OCI-LY7 (cell line): ENCODE results near the gene ACER1. TPM values are rescaled to one million over a fixed set of nuclear protein-coding genes. Genes with fewer than 3 reads are reported as not detected.

Experiments used
- BruUV-seq: library from RNA; stranded (reverse); fragments of 400-500 nt; replicated peaks from 2 replicates; lab custom pipeline; 2021; lab: Mats Ljungman, UMichigan
- CTCF ChIA-PET: fragments of 300-600 bp; sonication (Branson Sonifier 250); formaldehyde crosslinking; loops from one replicate; lab custom pipeline; 2022; ENCODE audit warnings: antibody characterized with exemption; ENCODE audit not compliant: unreplicated experiment; lab: Charles Lee
- POLR2A ChIA-PET: fragments of 300-600 bp; sonication (Branson Sonifier 250); formaldehyde crosslinking; loops from one replicate; lab custom pipeline; 2022; ENCODE audit warnings: antibody characterized with exemption; lab: Charles Lee
- DNase-seq: peaks from one replicate; pipeline ENCODE4 v3.0.0-alpha.2; 2015; ENCODE audit warnings: low spot score
- H2AFZ ChIP-seq: fragments of 200-600 bp; sonication (generic), shearing (Covaris generic); 2 replicates; pipeline ENCODE4 v1.6.1; 2014; ENCODE audit warnings: mild to moderate bottlenecking, antibody characterized with exemption, low read length, moderate library complexity
- H3K27ac ChIP-seq: fragments of 200-600 bp; sonication (generic); 2 replicates; pipeline ENCODE4 v1.5.1; 2014; ENCODE audit warnings: mixed run types, low read depth, mild to moderate bottlenecking, moderate library complexity, low read length, inconsistent platforms; ENCODE audit not compliant: poor library complexity, severe bottlenecking
- H3K36me3 ChIP-seq: fragments of 200-600 bp; sonication (generic); 2 replicates; pipeline ENCODE4 v1.6.1; 2014; ENCODE audit warnings: mild to moderate bottlenecking, antibody characterized with exemption, low read length, moderate library complexity, mixed read lengths; ENCODE audit not compliant: insufficient read depth
- H3K4me1 ChIP-seq: fragments of 200-600 bp; sonication (generic); 2 replicates; pipeline ENCODE4 v1.5.1; 2014; ENCODE audit warnings: mild to moderate bottlenecking, low read length; ENCODE audit not compliant: insufficient read depth, poor library complexity, severe bottlenecking
- H3K4me2 ChIP-seq: fragments of 200-600 bp; sonication (generic); 2 replicates; pipeline ENCODE4 v1.6.1; 2014; ENCODE audit warnings: mild to moderate bottlenecking, low read length
- H3K4me3 ChIP-seq: fragments of 200-600 bp; sonication (generic); 2 replicates; pipeline ENCODE4 v1.5.1; 2014; ENCODE audit warnings: mild to moderate bottlenecking, low read depth, low read length; ENCODE audit not compliant: poor library complexity, severe bottlenecking
- H3K79me2 ChIP-seq: fragments of 200-600 bp; sonication (generic); 2 replicates; pipeline ENCODE4 v1.6.1; 2016; ENCODE audit warnings: low read depth, mild to moderate bottlenecking, low read length, moderate library complexity, mixed read lengths; ENCODE audit not compliant: insufficient read depth
- H3K9me2 ChIP-seq: fragments of 200-600 bp; sonication (generic); 2 replicates; pipeline ENCODE4 v1.6.1; 2016; ENCODE audit warnings: mild to moderate bottlenecking, low read length, mixed read lengths; ENCODE audit not compliant: insufficient read depth
- H3K9me3 ChIP-seq: fragments of 200-600 bp; sonication (generic); 2 replicates; pipeline ENCODE4 v1.6.1; 2014; ENCODE audit warnings: mild to moderate bottlenecking, mixed run types, low read length, mixed read lengths
- H4K20me1 ChIP-seq: fragments of 200-600 bp; sonication (generic); 2 replicates; pipeline ENCODE4 v1.6.1; 2014; ENCODE audit warnings: mild to moderate bottlenecking, antibody characterized with exemption, low read length, moderate library complexity, mixed read lengths; ENCODE audit not compliant: insufficient read depth
- CTCF ChIP-seq: fragments of 200-600 bp; sonication (generic); conservative IDR thresholded peaks from 2 replicates; pipeline ENCODE4 v1.5.1; 2014; ENCODE audit warnings: mild to moderate bottlenecking, antibody characterized with exemption, low read length, moderate library complexity, mixed read lengths
- EZH2phosphoT487 ChIP-seq: fragments of 200-600 bp; sonication (generic); IDR thresholded peaks from 2 replicates; pipeline ENCODE4 v1.6.1; 2018; ENCODE audit warnings: low read depth, borderline replicate concordance, mild to moderate bottlenecking, mixed run types, antibody characterized with exemption, low read length, moderate library complexity, mixed read lengths
- intact Hi-C: fragments of 100-400 bp; cut with micrococcal nuclease; formaldehyde crosslinking; loops from one replicate; pipeline ENCODE4 v1.10.0; 2022; ENCODE audit not compliant: unreplicated experiment
- total RNA-seq, 2 experiments: library from RNA; depleted of rRNA in 1 of 2; stranded (reverse); fragments of >200 nt in 1 of 2; shearing (Covaris generic) in 1 of 2; gene quantifications; 2 replicates each; pipeline ENCODE4 v1.2.3, GENCODE V29; 2014 to 2022

Gene ACER1
- total RNA-seq, 2 experiments from 2014 or later, result not detected

GRCh38 chr19:6270822-6271221 lies 62.6 kb downstream of the ACER1 start:
- DNase-seq, result no peak
- Histone ChIP-seq H3K4me2 (no peak overlapping the region), H3K4me1 (no peaks in the 10 kb centered on the region), H3K4me3 (no peak overlapping the region), H4K20me1 (no peaks in the 10 kb centered on the region; the same call in 1 of the 2 replicates), H3K27ac (no peak overlapping the region), H3K9me2 (no peaks in the 10 kb centered on the region), H3K9me3 (no peaks in the 10 kb centered on the region), H3K36me3 (peaks cover 48% of the 10 kb centered on the region), H3K79me2 (peaks cover 41% of the 10 kb centered on the region), H2AFZ (no peak overlapping the region)
- intact Hi-C loops, result no loop called here
- ChIA-PET CTCF (no interaction called here), POLR2A (no interaction called here)
- TF ChIP-seq CTCF (no peak), EZH2phosphoT487 (no peak)
- BruUV-seq, result no TSS peak

GRCh38 chr19:6270076-6270745 lies 63.2 kb downstream of the ACER1 start:
- H3K4me1 ChIP-seq, result no peaks in the 10 kb centered on the region
- DNase-seq, result no peak
- POLR2A ChIA-PET, result no interaction called here
- H2AFZ ChIP-seq, result no peak overlapping the region
- H3K36me3 ChIP-seq, result peaks cover 54% of the 10 kb centered on the region
- intact Hi-C loops, result no loop called here
- H3K4me3 ChIP-seq, result no peak overlapping the region
- H3K4me2 ChIP-seq, result no peak overlapping the region
- no peak overlapping the region for H3K27ac ChIP-seq
- TF ChIP-seq EZH2phosphoT487 (no peak), CTCF (no peak)
- CTCF ChIA-PET, result no interaction called here
- H3K79me2 ChIP-seq, result peaks cover 36% of the 10 kb centered on the region
- H3K9me2 ChIP-seq, result no peaks in the 10 kb centered on the region
- no peaks in the 10 kb centered on the region for H3K9me3 ChIP-seq
- BruUV-seq, result no TSS peak
- no peaks in the 10 kb centered on the region; the same call in 1 of the 2 replicates for H4K20me1 ChIP-seq

GRCh38 chr19:6269101-6269886 lies 64.1 kb downstream of the ACER1 start:
- no peaks in the 10 kb centered on the region for H3K4me1 ChIP-seq

More at GRCh38 chr19:6269101-6269886, 64.1 kb downstream of the ACER1 start:
- no peak overlapping the region for H3K27ac ChIP-seq
- H3K9me2 ChIP-seq, result no peaks in the 10 kb centered on the region
- H3K4me2 ChIP-seq, result no peak overlapping the region
- TF ChIP-seq EZH2phosphoT487 (no peak), CTCF (no peak)
- intact Hi-C loops, result no loop called here
- peaks cover 63% of the 10 kb centered on the region for H3K36me3 ChIP-seq
- BruUV-seq, result no TSS peak
- H3K4me3 ChIP-seq, result no peak overlapping the region
- no peaks in the 10 kb centered on the region; the same call in 1 of the 2 replicates for H4K20me1 ChIP-seq
- no peak overlapping the region for H2AFZ ChIP-seq
- ChIA-PET CTCF (no interaction called here), POLR2A (no interaction called here)
- H3K79me2 ChIP-seq, result peaks cover 32% of the 10 kb centered on the region
- no peaks in the 10 kb centered on the region for H3K9me3 ChIP-seq
- no peak for DNase-seq
